Glomerular endothelial cell (primary cell): ENCODE data around the gene PCSK4. TPM values are rescaled to one million over a fixed set of nuclear protein-coding genes. Genes with fewer than 3 reads are reported as not detected.
"Not testable (repeated sequence)": the region's sequence is repeated elsewhere in the genome, so short reads cannot be mapped to it uniquely, and the experiment has no call there.

ENCODE experiments used
- DNase-seq: peaks from one replicate; pipeline ENCODE4 v3.0.0-alpha.2; 2011; ENCODE audit warnings: low read depth, low spot score; ENCODE audit errors: extremely low read depth
- total RNA-seq: library from RNA; depleted of rRNA; stranded (reverse); fragments of >200 nt; gene quantifications from 2 replicates; pipeline ENCODE4 v1.2.3, GENCODE V29; 2015

The PCSK4 gene
- total RNA-seq, 1 donor from 2014 or later, result 5.0 TPM

GRCh38 chr19:1505991-1506881 lies 16.1 kb upstream of the PCSK4 start:
- DNase-seq, result no peak

- no peak for DNase-seq
These were observed 14.9 kb upstream of the PCSK4 start for GRCh38 chr19:1505012-1505411.

GRCh38 chr19:1503925-1504773 lies 14.0 kb upstream of the PCSK4 start:
- no peak for DNase-seq

- DNase-seq, result no peak
These were observed 13.2 kb upstream of the PCSK4 start for GRCh38 chr19:1503089-1503924.

- no peak for DNase-seq
These were observed 12.4 kb upstream of the PCSK4 start for GRCh38 chr19:1502433-1503088.

GRCh38 chr19:1501200-1501595 lies 11.0 kb upstream of the PCSK4 start:
- DNase-seq, result no peak

- DNase-seq, result not testable (repeated sequence)
These were observed 9.1 kb upstream of the PCSK4 start for GRCh38 chr19:1499231-1499630.

- no peak for DNase-seq
These were observed 7.6 kb upstream of the PCSK4 start for GRCh38 chr19:1497578-1498235.

- DNase-seq, result no peak
These were observed 6.8 kb upstream of the PCSK4 start for GRCh38 chr19:1496714-1497577.

GRCh38 chr19:1495799-1496713 lies 5.9 kb upstream of the PCSK4 start:
- no peak for DNase-seq

GRCh38 chr19:1495051-1495798 lies 5.1 kb upstream of the PCSK4 start:
- DNase-seq, result no peak

- no peak for DNase-seq
These were observed 4.1 kb upstream of the PCSK4 start for GRCh38 chr19:1494115-1494815.

GRCh38 chr19:1492474-1493006 lies 2.4 kb upstream of the PCSK4 start:
- no peak for DNase-seq

GRCh38 chr19:1491849-1492170 lies 1.7 kb upstream of the PCSK4 start:
- no peak for DNase-seq

- DNase-seq, result no peak
These were observed 1.1 kb upstream of the PCSK4 start, which contains the start of gene REEP6 for GRCh38 chr19:1491114-1491848. REEP6 (plus strand) TSS chr19:1491181; CDS start chr19:1491270, 89 bp downstream.
